Mesendoderm (in vitro differentiated cells): Measurements from ENCODE around the gene VASP.

Source experiments
- DNase-seq: peaks from one replicate; pipeline ENCODE4 v3.0.0; 2013
- H2AK5ac ChIP-seq: 2 replicates; pipeline ENCODE4 v1.6.1; 2013; ENCODE audit warnings: low read length, inconsistent platforms
- H2BK120ac ChIP-seq: 2 replicates; pipeline ENCODE4 v1.6.1; 2013; ENCODE audit warnings: low read depth, mild to moderate bottlenecking, low read length, moderate library complexity, mixed read lengths
- H2BK15ac ChIP-seq: replicated peaks from 2 replicates; pipeline ENCODE4 v1.6.1; 2013; ENCODE audit warnings: low read depth, mild to moderate bottlenecking, moderate library complexity
- H2BK5ac ChIP-seq: 2 replicates; pipeline ENCODE4 v1.6.1; 2013; ENCODE audit warnings: low read length, inconsistent platforms
- H3K18ac ChIP-seq: 2 replicates; pipeline ENCODE4 v1.6.1; 2013; ENCODE audit warnings: mild to moderate bottlenecking, low read length, mixed read lengths
- H3K23ac ChIP-seq: one replicate; pipeline ENCODE4 v1.6.1; 2013; ENCODE audit warnings: low read length
- H3K27ac ChIP-seq: 2 replicates; pipeline ENCODE4 v1.5.1; 2013; ENCODE audit warnings: low read depth, mild to moderate bottlenecking, inconsistent platforms, low read length, moderate library complexity
- H3K27me3 ChIP-seq: 2 replicates; pipeline ENCODE4 v1.6.1; 2013; ENCODE audit warnings: low read length, control low read depth, mild to moderate bottlenecking, inconsistent platforms; ENCODE audit not compliant: insufficient read depth, poor library complexity
- H3K36me3 ChIP-seq: 2 replicates; pipeline ENCODE4 v1.6.1; 2013; ENCODE audit warnings: low read length, inconsistent platforms; ENCODE audit not compliant: control insufficient read depth, insufficient read depth
- H3K4ac ChIP-seq: one replicate; pipeline ENCODE4 v1.6.1; 2013; ENCODE audit warnings: low read depth, mild to moderate bottlenecking, low read length, moderate library complexity
- H3K4me1 ChIP-seq: 2 replicates; pipeline ENCODE4 v1.6.1; 2013; ENCODE audit warnings: low read depth, low read length, inconsistent platforms; ENCODE audit not compliant: control insufficient read depth
- H3K4me2 ChIP-seq: 2 replicates; pipeline ENCODE4 v1.6.1; 2013; ENCODE audit warnings: low read length
- H3K4me3 ChIP-seq: 2 replicates; pipeline ENCODE4 v1.5.1; 2013; ENCODE audit warnings: mild to moderate bottlenecking, low read length
- H3K56ac ChIP-seq: one replicate; pipeline ENCODE4 v1.6.1; 2013; ENCODE audit warnings: low read length
- H3K79me1 ChIP-seq: 2 replicates; pipeline ENCODE4 v1.6.1; 2013; ENCODE audit warnings: low read length, inconsistent platforms
- H3K79me2 ChIP-seq: 2 replicates; pipeline ENCODE4 v1.6.1; 2013; ENCODE audit warnings: mild to moderate bottlenecking, low read length; ENCODE audit not compliant: control insufficient read depth, insufficient read depth
- H3K9ac ChIP-seq: 2 replicates; pipeline ENCODE4 v1.6.1; 2013; ENCODE audit warnings: low read length, inconsistent platforms
- H4K5ac ChIP-seq: one replicate; pipeline ENCODE4 v1.6.1; 2013; ENCODE audit warnings: low read length
- H4K8ac ChIP-seq: one replicate; pipeline ENCODE4 v1.6.1; 2013; ENCODE audit warnings: low read depth, mild to moderate bottlenecking, control low read depth, low read length, moderate library complexity
- WGBS: extraction: QIAGEN DNeasy Blood & Tissue Kit; methylation state at CpG from one replicate; pipeline ENCODE4 v1.1.7; 2013; ENCODE audit warnings: low lambda C conversion rate, missing lambda C conversion rate; ENCODE audit not compliant: insufficient coverage; ENCODE audit errors: extremely low coverage; 5-methylcytosine and 5-hydroxymethylcytosine counted together

Gene VASP

GRCh38 chr19:45464274-45464673 is 43.0 kb upstream of the VASP start:
- no CpG with 5 or more reads among the region's 2 CpGs for WGBS
- H2BK5ac ChIP-seq: no peak overlapping the region

GRCh38 chr19:45464852-45465441 is 42.3 kb upstream of the VASP start:
- Histone ChIP-seq H3K23ac (no peak overlapping the region), H3K18ac (no peak overlapping the region), H3K36me3 (no peaks in the 10 kb centered on the region), H2BK15ac (no peak overlapping the region), H3K79me2 (no peaks in the 10 kb centered on the region), H2BK5ac (no peak overlapping the region), H4K8ac (no peak overlapping the region), H3K56ac (peak overlapping the region; percentile 12), H3K4ac (no peak overlapping the region), H3K79me1 (no peaks in the 10 kb centered on the region), H4K5ac (no peak overlapping the region), H3K9ac (no peak overlapping the region), H3K27ac (no peak overlapping the region), H2BK120ac (no peak overlapping the region), H3K4me3 (no peak overlapping the region), H3K4me1 (peaks cover 1% of the 10 kb centered on the region), H3K27me3 (no peaks in the 10 kb centered on the region), H3K4me2 (no peak overlapping the region), H2AK5ac (no peak overlapping the region)
- no CpG with 5 or more reads among the region's 8 CpGs for WGBS
- DNase-seq: peak; percentile 70

More at GRCh38 chr19:45464274-45464673, 43.0 kb upstream of the VASP start:
- H3K27ac ChIP-seq: no peak overlapping the region
- H3K27me3 ChIP-seq: no peaks in the 10 kb centered on the region
- no peak overlapping the region for H3K23ac ChIP-seq
- H3K4me2 ChIP-seq: no peak overlapping the region
- H3K9ac ChIP-seq: no peak overlapping the region
- H3K4ac ChIP-seq: no peak overlapping the region
- no peak overlapping the region for H3K18ac ChIP-seq
- H4K5ac ChIP-seq: no peak overlapping the region
- no peak overlapping the region for H2AK5ac ChIP-seq
- H3K79me1 ChIP-seq: no peaks in the 10 kb centered on the region
- no peaks in the 10 kb centered on the region for H3K79me2 ChIP-seq
- H3K56ac ChIP-seq: no peak overlapping the region
- no peak overlapping the region for H2BK15ac ChIP-seq
- no peak overlapping the region for H2BK120ac ChIP-seq
- no peak overlapping the region for H4K8ac ChIP-seq
- H3K36me3 ChIP-seq: no peaks in the 10 kb centered on the region
- H3K4me3 ChIP-seq: no peak overlapping the region
- no peak for DNase-seq
- H3K4me1 ChIP-seq: peaks cover 1% of the 10 kb centered on the region

GRCh38 chr19:45467115-45467455 is 40.2 kb upstream of the VASP start:
- Histone ChIP-seq H2BK5ac (no peak overlapping the region), H3K27me3 (no peaks in the 10 kb centered on the region), H3K4me1 (peaks cover 1% of the 10 kb centered on the region), H4K8ac (no peak overlapping the region), H3K4ac (no peak overlapping the region), H2BK120ac (no peak overlapping the region), H3K79me1 (no peaks in the 10 kb centered on the region), H3K4me2 (peak overlapping the region; percentile 96), H3K4me3 (peak overlapping the region; percentile 53), H3K79me2 (no peaks in the 10 kb centered on the region), H3K27ac (no peak overlapping the region), H4K5ac (no peak overlapping the region), H3K23ac (no peak overlapping the region), H2AK5ac (no peak overlapping the region), H3K18ac (no peak overlapping the region), H3K9ac (peak overlapping the region; percentile 73), H3K36me3 (no peaks in the 10 kb centered on the region), H3K56ac (peak overlapping the region; percentile 79), H2BK15ac (no peak overlapping the region)
- whole genome bisulfite sequencing: no CpG with 5 or more reads among the region's 11 CpGs
- DNase-seq: peak; percentile 46

GRCh38 chr19:45467456-45468158 is 39.7 kb upstream of the VASP start, which contains the start of gene FOSB:
TSS of gene FOSB (plus strand) at chr19:45467996. CDS start at chr19:45468587, 591 bp downstream.
- Histone ChIP-seq H2AK5ac (no peak within 1 kb of the TSS), H2BK15ac (no peak within 1 kb of the TSS), H3K79me2 (no peaks in the 10 kb centered on the region), H3K23ac (peak within 1 kb of the TSS; percentile 85), H3K9ac (peak within 1 kb of the TSS; percentile 73), H3K27me3 (no peaks in the 10 kb centered on the region), H3K4me1 (peaks cover 1% of the 10 kb centered on the region), H3K18ac (no peak within 1 kb of the TSS), H3K79me1 (no peaks in the 10 kb centered on the region), H2BK120ac (no peak within 1 kb of the TSS), H2BK5ac (no peak within 1 kb of the TSS), H3K27ac (no peak within 1 kb of the TSS), H4K5ac (no peak within 1 kb of the TSS), H4K8ac (no peak within 1 kb of the TSS), H3K4ac (no peak within 1 kb of the TSS), H3K4me2 (peak within 1 kb of the TSS; percentile 97), H3K56ac (peak within 1 kb of the TSS; percentile 79), H3K36me3 (no peaks in the 10 kb centered on the region), H3K4me3 (peak within 1 kb of the TSS; percentile 53)
- peak; percentile 96 for DNase-seq
- no CpG with 5 or more reads among the region's 56 CpGs for WGBS

GRCh38 chr19:45468159-45468651 is 39.1 kb upstream of the VASP start:
- H3K79me1 ChIP-seq: no peaks in the 10 kb centered on the region

More at GRCh38 chr19:45468159-45468651, 39.1 kb upstream of the VASP start:
- H3K4ac ChIP-seq: no peak overlapping the region
- peak overlapping the region; percentile 72 for H3K4me2 ChIP-seq
- WGBS: no CpG with 5 or more reads among the region's 31 CpGs
- peak overlapping the region; percentile 85 for H3K23ac ChIP-seq
- H3K36me3 ChIP-seq: no peaks in the 10 kb centered on the region
- H2BK15ac ChIP-seq: no peak overlapping the region
- no peak overlapping the region for H4K5ac ChIP-seq
- no peak overlapping the region for H3K4me3 ChIP-seq
- H3K27me3 ChIP-seq: no peaks in the 10 kb centered on the region
- no peak overlapping the region for H2BK120ac ChIP-seq
- H3K4me1 ChIP-seq: peaks cover 1% of the 10 kb centered on the region
- DNase-seq: peak; percentile 46
- H3K27ac ChIP-seq: no peak overlapping the region
- H2BK5ac ChIP-seq: no peak overlapping the region
- no peak overlapping the region for H4K8ac ChIP-seq
- no peaks in the 10 kb centered on the region for H3K79me2 ChIP-seq
- peak overlapping the region; percentile 56 for H3K9ac ChIP-seq
- peak overlapping the region; percentile 50 for H3K56ac ChIP-seq
- H2AK5ac ChIP-seq: no peak overlapping the region
- H3K18ac ChIP-seq: no peak overlapping the region
